ENCODE results near the gene TM2D3.

The TM2D3 gene

DNA sequence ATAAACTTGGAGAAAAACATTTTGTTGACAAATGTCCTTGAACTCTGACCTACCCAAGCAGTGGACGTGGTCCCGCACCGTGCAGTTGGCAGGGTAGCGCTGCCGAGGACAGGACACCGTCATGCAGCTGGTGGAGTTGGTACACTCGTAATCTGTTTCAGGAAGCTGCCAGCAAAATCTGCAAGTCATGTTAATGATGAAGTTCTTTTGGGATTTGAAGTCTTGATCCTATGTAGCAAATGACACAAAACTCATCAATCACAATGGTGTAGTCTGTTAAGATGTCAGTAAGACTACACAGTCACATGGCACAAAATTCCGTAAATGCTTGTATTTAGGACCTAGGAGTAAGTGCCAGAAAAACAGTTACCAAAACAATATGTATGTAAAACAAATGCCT, 5.5 kb downstream of the TM2D3 start:
- H3K27ac ChIP-seq (replicated peaks) = no peak overlapping the region
- TF ChIP-seq, protein P1, sequence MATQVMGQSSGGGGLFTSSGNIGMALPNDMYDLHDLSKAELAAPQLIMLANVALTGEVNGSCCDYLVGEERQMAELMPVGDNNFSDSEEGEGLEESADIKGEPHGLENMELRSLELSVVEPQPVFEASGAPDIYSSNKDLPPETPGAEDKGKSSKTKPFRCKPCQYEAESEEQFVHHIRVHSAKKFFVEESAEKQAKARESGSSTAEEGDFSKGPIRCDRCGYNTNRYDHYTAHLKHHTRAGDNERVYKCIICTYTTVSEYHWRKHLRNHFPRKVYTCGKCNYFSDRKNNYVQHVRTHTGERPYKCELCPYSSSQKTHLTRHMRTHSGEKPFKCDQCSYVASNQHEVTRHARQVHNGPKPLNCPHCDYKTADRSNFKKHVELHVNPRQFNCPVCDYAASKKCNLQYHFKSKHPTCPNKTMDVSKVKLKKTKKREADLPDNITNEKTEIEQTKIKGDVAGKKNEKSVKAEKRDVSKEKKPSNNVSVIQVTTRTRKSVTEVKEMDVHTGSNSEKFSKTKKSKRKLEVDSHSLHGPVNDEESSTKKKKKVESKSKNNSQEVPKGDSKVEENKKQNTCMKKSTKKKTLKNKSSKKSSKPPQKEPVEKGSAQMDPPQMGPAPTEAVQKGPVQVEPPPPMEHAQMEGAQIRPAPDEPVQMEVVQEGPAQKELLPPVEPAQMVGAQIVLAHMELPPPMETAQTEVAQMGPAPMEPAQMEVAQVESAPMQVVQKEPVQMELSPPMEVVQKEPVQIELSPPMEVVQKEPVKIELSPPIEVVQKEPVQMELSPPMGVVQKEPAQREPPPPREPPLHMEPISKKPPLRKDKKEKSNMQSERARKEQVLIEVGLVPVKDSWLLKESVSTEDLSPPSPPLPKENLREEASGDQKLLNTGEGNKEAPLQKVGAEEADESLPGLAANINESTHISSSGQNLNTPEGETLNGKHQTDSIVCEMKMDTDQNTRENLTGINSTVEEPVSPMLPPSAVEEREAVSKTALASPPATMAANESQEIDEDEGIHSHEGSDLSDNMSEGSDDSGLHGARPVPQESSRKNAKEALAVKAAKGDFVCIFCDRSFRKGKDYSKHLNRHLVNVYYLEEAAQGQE (IDR thresholded peaks at IDR 0.05; ENCODE audit: insufficient replicate concordance, low read depth) = no peak
- no peak for TF ChIP-seq POLR2AphosphoS5 (IDR thresholded peaks at IDR 0.05; ENCODE audit: low read depth)
- DNase-seq (ENCODE audit: low read depth in 1 of 2, low spot score in 1 of 2) = no peak

DNA sequence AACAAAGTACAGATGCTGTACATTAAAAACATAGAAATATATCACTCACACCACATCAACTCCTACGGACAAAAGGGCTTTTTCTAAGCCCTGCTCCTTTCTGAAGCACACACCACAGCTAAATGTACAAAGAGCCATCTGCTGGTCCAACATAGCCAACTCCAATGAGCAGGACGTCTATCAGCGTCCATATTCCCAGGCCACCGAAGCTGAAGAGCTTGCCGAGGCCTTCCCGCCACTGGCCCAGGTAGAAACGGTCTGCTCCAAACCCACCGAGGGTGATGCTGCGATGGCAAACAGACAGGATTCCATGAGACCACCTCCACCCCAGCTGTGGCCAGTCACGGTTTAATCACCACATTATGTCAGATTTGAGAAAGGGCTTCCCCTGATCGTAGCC, 9.8 kb downstream of the TM2D3 start:
- H3K4me3 ChIP-seq (replicated peaks; ENCODE audit: insufficient read depth, low read length) = no peak overlapping the region
- no peak for DNase-seq (ENCODE audit: low read depth in 1 of 2, low spot score in 1 of 2)
- TF ChIP-seq POLR2AphosphoS5 (IDR thresholded peaks at IDR 0.05; ENCODE audit: low read depth) (no peak), SPI1 (IDR thresholded peaks at IDR 0.05; ENCODE audit: borderline replicate concordance, low read depth) (no peak), GABPA (IDR thresholded peaks at IDR 0.05; ENCODE audit: low read depth) (no peak)
- TF ChIP-seq, protein P2, sequence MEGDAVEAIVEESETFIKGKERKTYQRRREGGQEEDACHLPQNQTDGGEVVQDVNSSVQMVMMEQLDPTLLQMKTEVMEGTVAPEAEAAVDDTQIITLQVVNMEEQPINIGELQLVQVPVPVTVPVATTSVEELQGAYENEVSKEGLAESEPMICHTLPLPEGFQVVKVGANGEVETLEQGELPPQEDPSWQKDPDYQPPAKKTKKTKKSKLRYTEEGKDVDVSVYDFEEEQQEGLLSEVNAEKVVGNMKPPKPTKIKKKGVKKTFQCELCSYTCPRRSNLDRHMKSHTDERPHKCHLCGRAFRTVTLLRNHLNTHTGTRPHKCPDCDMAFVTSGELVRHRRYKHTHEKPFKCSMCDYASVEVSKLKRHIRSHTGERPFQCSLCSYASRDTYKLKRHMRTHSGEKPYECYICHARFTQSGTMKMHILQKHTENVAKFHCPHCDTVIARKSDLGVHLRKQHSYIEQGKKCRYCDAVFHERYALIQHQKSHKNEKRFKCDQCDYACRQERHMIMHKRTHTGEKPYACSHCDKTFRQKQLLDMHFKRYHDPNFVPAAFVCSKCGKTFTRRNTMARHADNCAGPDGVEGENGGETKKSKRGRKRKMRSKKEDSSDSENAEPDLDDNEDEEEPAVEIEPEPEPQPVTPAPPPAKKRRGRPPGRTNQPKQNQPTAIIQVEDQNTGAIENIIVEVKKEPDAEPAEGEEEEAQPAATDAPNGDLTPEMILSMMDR (IDR thresholded peaks at IDR 0.05; ENCODE audit: insufficient read depth, low read length) = no peak
- TF ChIP-seq, protein P1 (IDR thresholded peaks at IDR 0.05; ENCODE audit: insufficient replicate concordance, low read depth) = no peak
- H3K27me3 ChIP-seq (ENCODE audit: insufficient read depth, poor library complexity, severe bottlenecking) = no peaks in the 10 kb centered on the region
- peak overlapping the region; percentile 50 for H3K27ac ChIP-seq (replicated peaks)

More for the DNA sequence above, 5.5 kb downstream of the TM2D3 start:
- no peak overlapping the region for H3K4me3 ChIP-seq (replicated peaks; ENCODE audit: insufficient read depth, low read length)
- no peaks in the 10 kb centered on the region for H3K27me3 ChIP-seq (ENCODE audit: insufficient read depth, poor library complexity, severe bottlenecking)

GRCh38 chr15:101641894-101642293, 10.3 kb downstream of the TM2D3 start:
- Histone ChIP-seq H3K27me3 (ENCODE audit: insufficient read depth, poor library complexity, severe bottlenecking) (no peaks in the 10 kb centered on the region), H3K4me3 (replicated peaks; ENCODE audit: insufficient read depth, low read length) (no peak overlapping the region), H3K27ac (replicated peaks) (peak overlapping the region; percentile 63)
- TF ChIP-seq, protein P1 (IDR thresholded peaks at IDR 0.05; ENCODE audit: insufficient replicate concordance, low read depth) = no peak
- peak; percentile 52; the same call in 1 of the 2 replicates for TF ChIP-seq POLR2AphosphoS5 (IDR thresholded peaks at IDR 0.05; ENCODE audit: low read depth)
- peak; percentile 37; the same call in 1 of the 2 replicates for TF ChIP-seq SPI1 (IDR thresholded peaks at IDR 0.05; ENCODE audit: borderline replicate concordance, low read depth)
- TF ChIP-seq, protein P2 (IDR thresholded peaks at IDR 0.05; ENCODE audit: insufficient read depth, low read length) = no peak
- peak; percentile 31; the same call in 1 of the 2 replicates for TF ChIP-seq GABPA (IDR thresholded peaks at IDR 0.05; ENCODE audit: low read depth)
- DNase-seq (ENCODE audit: low read depth in 1 of 2, low spot score in 1 of 2) = peak; percentile 77 to 78

Data from HL-60 (cell line).